Stimulated activated CD8-positive, alpha-beta memory T cell treated with anti-CD3 and anti-CD28 coated beads, Interleukin-7, amount 100 ng/mL, for 4 hours (primary cell): ENCODE measurements around the gene CYP1B1.
"Not testable (repeated sequence)": the region's sequence is repeated elsewhere in the genome, so short reads cannot be mapped to it uniquely, and the experiment has no call there.

Experiments used
- DNase-seq, 2 donors: peaks; one replicate each; pipeline ENCODE4 v3.0.0-alpha.2; 2020; ENCODE audit warnings: low read depth in 2 of 2

CYP1B1 gene

DNA sequence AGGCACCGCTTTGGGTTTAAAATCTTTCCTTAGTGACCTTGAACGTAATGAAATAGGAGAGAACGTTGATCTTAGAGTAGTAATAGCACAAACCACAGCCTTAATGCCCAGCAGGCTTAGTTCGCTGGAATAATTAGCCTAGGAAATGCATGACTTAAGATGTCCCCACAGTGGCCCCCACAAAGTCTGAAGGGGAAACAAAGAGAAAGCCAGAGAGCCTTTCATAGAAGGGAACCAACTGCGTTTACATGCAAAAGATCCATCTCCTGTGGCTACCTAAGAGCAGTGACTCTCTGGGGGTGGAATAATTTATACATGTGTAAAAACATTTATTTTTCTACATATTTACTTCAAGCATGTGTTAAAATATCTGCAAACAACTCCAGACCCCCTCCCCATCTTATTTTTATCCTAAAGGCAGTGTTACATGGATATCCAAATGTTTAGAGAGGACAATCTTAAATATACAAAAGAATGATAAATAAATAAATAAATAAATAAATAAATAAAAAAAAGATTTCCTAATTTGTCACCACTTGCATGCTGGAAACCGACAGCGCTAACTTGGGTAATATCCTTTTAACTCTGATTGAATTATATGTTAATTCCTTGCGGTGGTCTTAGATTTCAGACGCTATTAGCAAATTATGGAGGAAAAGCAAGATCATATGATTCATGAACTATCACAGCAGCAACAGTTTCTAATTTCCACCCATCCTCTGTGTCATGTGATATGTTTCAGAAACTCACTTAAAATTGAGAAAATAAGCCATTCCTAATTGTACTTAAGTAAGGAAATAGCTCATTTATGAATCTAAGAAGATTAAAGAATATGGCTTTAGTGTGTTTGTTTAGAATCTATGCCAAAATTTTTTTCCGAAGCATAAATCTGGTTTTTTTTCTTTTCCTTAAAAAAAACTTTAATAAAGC lies 23.4 kb upstream of the CYP1B1 start:
- no peak for DNase-seq

DNA sequence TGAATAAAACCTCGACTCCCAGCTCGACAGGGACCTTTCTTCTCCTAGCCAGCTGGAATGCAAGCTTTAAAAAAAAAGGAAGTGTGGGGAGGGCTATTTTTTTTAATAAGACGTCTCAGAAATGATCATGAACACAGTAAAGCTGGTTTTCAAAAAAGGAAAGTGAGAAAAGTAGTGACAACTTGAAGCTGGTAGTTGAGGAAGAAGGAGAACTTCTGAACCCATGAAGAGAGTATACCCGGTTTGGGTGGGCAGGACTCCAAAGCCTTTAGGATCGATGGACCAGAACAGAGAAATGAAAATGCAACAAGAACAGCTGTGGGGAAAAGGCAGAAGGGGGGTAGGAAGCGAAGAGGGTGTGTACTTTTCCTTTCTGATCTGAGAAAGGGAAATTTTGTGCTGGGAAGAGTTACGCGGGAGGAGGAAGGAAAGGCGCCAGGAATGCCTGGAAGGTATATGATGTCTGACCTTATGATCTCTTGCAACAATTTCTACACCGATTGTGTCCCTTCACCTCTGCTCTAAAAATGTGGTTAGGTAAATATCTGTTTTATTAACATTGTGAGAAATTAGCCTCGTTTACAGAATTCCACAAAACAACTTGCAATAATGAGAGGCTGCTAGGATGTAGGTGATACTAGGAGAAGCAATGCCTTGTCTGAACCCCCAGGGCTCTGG lies 22.6 kb upstream of the CYP1B1 start:
- DNase-seq, result no peak

DNA sequence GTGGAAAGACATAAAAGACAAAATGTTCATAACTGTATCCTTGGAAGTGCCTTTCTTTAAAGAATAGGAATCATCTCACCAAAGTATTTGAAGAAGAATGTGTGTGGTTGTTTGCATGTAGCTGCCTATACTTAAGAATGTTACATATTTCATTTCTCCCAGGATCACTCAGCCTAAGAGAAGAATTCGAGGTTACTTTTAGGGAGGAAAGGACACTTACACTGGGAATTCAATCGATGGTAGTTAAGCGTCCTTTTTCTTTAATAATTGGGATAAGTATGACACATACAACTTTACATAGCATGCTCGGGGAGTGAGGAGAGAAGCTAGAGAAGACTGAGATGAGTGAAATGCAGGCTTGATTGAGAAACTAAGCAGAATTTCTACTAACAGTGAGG lies 22.0 kb upstream of the CYP1B1 start:
- no peak for DNase-seq

DNA sequence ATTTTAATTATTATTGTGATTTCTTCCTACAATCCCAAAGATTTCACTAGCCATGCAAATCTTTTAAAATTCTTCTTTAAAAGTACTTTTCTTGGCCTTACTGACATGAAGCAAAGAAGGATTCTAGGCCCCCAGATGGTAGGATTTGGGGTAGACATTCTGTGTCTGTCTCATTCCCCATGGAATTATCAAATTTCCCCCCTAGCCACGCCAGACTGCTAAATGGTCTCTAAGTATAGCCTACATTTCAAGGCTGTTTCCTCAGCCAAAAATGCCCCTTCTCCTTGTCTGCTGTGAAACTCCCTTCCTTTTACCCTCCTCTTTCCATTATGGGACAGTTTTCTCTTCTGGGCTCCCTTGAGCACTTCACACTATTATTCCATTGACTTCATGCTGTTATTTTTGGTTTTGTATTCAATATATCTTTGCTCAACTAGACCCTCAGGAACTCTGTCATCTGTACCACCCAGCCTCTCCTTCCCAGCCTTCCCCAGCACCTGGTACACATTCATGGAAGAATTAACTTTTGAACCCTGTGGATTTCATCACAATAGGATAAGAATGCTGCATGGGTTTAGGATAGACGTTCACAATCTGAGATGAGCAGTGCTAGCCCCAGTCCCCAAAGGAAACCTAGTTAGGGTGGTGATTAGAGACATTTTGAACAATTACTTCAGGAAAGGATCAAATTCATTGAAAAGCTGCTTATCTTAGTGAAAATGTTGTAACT lies 21.5 kb upstream of the CYP1B1 start:
- no peak for DNase-seq

DNA sequence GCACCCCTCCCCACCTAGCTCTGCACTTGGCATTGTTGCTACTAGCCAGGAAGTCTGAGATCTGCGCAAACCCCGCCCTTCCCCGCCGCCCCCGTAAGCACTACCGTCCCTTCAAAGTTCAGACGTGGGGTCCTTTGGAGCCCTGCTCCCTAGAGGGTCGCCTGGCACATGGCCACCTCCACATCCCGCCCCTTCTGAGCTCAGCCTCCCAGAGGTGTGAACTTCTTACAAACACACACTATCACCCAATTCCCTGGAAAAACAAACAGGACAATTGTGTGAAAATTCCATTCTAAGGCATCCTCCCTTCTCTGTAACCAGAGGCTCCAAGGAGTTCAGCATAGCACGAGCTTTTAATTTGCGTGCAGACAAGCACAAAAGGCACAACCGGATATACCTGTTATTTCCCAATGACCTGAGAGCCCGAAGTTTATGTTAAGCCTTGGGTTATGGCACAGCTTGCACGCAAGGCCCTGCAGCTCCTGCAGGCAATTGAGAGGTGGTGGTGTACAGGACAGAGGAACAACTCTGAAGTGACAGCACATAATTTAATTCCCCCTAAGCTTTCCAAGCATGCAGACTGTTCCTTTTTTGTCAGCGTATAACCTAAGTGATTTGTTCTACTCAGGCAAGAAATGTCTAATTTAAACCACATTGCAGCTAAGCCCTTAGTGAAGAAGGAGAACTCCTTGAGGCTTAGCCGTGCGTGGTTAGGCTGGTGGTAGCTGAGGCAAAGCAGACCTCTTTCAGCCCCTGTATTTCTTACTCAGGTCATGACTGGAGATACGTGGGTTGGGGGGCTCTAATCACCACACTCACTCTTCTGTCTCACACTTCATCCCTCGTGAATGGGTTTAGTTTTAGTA lies 20.3 kb upstream of the CYP1B1 start:
- DNase-seq, result no peak

DNA sequence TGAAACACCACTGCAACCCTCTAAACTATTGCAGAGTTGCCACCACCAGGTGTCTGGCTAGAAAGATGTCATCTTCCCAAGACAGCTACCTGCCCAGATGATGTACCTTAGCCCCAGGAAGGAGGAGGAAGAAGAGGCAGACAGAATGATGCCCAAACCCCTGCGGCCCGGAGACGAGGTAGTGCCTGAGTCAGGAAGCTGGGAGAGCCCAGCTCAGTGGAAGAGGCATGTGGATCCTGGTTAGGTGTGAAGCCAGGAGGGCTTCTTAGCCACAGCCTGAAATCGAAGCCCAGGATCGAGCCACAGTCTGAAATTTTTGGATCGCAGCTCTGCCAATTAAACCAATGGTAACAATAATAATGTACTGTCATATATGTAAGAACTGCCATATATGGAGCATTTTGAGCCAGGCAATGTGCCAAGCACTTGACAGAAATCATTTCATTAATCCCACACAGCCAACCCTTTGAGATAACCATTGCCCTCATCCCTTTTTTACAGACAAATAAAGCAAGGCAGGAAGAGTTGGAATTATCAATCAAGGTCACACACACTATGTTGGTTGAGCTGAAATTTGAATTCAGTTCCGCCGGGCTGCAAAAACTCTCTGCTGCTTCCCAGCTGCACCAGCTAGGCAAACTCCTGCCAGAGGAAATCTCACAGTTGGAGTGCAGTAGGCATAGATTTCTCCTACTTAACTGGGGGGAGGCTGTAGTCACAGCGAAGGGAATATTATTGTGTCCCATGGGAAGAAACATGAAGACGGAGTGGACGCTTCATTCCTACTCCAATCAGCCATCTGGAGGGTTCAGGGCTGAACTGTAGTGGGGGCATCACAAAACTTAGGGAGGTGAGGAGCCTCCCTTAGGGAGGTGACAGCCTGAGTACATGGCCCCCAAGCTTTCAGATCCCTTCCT lies 19.4 kb upstream of the CYP1B1 start:
- DNase-seq, result no peak

DNA sequence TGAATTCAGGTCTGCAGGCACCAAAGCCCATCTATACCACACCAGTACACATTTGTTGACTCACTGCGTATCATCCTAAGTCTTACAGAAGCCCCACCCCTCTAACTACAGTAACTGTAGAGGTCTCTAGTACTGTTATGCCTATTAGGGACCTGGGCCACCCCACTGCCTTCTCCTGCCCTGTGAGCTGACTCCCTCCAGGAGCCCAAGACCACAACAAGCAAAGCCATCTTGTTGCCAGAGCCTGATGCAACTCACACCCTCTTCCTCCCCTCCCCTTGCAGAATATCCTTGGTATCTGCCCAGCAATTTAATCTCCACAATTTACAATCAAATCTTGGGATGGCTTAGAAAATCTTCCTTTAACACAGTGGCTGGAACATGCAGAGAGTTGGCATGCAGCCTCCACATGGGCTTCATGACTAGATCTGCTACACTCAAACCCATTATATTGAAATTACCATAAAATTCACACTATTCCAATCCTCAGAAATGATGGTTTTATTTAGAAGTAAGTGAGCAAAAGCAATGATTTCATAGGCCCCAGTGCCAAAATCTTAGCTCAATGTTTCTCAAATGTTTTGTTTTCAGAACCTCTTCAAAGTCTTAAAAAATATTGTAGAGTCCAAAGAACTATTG lies 17.7 kb upstream of the CYP1B1 start:
- no peak for DNase-seq

DNA sequence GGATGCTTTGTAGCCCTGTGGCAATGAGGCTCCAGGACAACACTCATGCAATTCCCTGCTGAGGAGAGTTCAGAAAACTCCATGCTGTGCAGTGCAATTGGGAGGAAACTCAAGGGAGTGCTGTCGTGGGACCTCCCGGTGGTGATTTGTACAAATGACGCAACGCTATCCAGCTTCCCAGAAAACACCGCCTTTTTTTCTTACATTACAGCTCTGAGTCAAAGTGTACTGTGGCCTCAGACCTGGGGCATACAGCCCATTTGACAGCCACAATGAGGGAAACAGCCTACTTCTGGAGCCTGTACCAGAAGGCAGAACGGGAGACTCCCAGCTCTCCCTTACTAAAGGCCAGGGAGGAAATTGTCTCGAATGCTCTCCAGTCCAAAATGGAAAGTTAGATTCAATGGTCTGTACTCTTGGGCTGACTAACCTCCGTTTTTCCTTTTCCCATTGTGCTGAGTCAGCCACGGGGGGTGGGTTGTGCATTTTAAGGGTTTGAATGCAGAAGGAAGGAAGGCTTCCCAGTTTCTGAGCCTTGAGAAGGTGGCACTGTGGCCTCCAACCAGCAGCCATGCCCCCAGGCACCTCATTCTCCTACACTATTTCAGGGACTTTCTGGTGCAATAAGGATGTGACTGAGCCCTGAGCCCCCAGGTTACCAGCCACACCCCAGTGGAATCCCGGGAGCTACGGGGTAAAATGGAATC lies 16.4 kb upstream of the CYP1B1 start:
- DNase-seq, result no peak

DNA sequence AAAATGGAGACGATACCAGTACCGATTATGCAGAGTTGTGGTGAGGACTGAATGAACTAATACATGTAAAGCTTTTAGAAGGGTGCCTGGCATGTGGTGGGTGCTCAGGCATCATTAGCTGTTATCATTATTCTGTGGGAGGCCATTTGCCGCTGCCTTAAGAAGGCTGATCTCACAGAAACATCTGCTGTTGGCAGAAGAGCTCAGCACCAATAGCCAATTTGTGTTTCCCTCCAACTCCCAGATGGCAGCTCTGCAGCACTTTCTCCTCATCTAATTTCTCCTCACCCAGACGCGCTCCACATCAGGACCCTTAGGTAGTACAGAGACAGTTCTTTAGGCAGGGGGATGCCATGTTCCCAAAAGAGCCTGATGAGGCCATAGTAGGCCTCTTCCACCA lies 15.8 kb upstream of the CYP1B1 start:
- DNase-seq, result no peak

DNA sequence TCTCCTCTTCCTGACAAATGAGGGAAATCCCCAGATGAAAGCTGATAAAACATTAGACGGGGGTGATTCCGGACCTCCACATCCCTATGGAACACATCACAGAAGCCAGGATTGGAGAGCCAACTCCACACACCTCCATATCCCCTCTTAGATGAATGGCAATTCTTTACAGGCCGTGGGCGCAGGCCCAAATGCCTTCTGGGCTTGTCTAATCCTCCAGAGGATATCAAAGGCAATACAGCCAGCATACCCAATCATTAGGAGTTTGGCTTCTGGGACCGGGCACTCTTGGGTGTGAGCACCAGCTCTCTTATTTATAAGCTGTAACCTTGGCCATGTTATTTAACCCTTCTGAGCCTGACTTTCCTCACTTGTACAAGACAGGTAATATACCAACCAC lies 15.0 kb upstream of the CYP1B1 start:
- DNase-seq, result no peak

DNA sequence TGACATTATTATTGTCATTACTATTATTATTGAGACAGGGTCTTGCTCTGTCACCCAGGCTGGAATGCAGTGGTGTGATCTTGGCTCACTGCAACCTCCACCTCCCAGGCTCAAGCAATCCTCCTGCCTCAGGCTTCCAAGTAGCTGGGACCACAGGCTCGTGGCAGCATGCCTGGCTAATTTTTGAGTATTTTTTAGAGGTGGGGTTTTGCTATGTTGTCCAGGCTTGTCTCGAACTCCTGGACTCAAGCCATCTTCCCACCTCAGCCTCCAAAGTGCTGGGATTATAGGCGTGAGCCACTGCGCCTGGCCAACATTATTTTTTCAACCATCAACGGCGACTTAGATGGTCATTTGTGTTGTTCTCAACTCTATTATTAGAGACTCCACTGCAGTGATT lies 14.3 kb upstream of the CYP1B1 start:
- not testable (repeated sequence) for DNase-seq

DNA sequence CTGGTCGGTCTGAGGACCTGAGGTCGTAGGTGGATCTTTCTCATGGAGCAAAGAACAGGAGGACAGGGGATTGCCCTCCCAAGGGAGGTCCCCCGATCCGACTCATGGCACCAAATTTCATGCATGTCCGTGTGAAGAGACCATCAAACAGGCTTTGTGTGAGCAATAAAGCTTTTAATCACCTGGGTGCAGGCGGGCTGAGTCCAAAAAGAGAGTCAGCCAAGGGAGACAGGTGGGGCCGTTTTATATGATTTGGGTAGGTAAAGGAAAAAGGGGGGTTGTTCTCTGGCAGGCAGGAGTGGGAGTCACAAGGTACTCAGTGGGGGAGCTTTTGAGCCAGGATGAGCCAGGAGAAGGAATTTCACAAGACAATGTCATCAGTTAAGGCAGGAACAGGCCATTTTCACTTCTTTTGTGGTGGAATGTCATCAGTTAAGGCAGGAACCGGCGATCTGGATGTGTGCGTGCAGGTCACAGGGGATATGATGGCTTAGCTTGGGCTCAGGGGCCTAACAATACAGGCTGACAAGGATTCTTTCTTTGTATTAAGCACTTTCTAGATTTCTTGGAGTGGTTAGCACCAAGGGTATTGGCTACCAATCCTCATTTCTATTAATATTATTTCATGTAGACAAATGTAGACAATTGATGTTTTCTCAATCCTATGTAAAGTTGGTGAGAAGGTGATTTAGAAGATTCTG lies 10.2 kb upstream of the CYP1B1 start:
- DNase-seq, result not testable (repeated sequence)

DNA sequence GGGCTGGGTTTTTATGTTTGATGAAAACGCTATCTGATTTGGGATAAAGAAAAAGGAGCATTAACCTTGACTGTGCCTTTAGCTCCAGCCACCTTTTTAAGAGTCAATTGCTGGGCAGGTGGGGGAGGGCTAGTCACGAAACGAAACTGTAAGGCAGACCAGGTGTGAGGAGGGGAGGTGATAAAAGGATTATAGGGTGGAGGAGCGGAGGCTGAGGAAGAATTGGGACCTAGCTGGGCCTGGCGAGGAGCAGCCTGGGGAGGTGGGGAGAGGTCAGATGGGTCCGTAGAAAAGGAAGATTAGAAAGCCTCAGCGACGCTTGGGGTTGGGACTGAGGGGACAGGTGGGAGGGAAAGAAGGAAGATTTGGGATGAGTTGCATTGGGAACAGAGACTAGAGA lies 8.6 kb upstream of the CYP1B1 start:
- DNase-seq, result not testable (repeated sequence)

DNA sequence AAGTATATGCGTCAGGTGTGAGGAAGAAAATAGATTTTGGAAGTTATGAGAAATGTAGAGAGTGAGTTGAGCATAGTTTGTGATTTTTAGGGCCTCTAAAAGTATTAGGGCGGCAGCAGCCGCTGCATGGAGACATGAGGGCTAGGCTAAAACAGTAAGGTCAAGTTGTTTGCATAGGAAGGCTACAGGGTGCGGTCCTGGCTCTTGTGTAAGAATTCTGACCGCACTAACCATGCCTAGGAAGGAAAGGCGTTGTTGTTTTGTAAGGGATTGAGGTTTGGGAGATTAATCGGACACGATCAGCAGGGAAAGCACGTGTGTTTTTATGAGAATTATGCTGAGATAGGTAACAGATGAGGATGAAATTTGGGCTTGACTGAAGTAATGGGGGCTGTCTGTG lies 6.8 kb upstream of the CYP1B1 start:
- not testable (repeated sequence) for DNase-seq

DNA sequence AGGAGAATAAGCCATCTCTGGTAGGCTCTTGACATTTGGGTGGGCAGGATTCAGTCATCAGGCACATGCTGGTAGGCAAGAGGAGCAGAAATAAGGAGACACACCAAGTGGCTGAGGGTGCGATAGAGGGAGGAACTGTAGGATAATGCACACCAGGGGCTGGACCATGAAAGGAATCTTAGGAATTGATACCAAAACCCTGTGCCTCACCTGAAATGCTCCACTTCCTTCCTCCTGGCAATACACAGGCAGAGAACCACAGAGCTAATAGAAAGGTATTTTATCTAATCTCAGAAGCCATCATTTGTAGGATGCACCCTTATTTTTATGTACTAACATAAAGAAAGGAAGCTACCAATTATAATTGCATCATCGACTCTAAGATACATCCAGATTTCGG lies 4.4 kb upstream of the CYP1B1 start:
- no peak for DNase-seq

DNA sequence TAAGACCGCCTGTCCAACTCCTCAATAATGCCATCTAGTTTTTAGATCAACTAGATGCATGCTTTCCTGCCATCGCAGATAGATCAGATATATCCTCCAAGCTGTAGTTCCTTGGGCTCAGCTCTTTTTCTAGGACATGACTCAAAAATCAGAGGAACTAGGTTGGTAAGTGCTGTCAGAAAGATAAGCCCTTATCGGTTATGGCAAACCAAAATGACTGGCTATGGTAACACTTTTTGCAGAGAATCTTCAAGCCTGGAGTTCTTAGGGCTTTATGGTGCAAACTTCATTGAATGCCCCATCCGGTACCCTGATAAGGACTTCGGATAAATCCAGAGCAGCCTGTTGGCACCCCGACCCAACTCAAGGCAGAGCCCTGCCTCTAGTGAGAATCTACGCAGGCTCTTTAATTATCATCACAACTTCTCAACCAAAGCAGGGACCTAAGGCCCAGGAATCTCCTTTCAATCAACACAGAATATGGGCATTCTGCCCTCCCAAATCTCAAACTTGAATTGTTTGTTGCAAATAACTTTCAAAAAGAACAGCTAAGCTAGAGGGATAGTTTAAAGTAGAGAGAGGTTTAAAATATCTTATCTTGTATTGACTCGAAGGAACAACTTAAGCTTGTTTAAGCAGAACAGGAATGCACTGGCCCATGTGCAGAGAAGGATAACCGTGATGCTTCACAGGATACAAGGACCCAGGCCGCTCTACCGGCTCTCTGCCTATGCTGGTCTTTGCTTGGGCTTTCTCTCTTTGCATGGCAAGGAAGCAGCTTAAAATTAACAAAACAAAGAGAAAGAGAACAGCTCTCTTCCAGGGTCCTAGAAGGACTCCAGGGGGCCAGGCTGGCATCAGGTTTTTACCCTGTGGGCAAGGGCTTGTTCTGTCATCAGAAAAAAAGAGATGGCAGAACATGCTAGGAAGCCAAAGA lies 3.4 kb upstream of the CYP1B1 start:
- no peak for DNase-seq

DNA sequence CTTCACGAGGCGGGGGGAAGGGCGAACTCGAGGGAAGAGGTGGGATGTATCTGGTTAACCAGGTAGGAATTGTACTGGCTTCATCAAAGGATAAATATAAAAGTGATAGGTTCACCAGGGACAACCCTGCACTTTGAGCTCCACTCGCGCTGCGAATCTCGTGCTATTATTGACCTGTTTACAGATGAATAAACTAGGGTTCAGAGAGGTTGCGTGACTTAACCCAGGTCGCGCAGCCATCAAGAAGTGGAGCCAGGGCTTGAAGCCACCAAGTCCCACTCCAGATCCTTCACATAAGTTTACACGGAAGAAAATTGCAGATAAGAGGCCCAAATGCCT lies 1.4 kb upstream of the CYP1B1 start:
- no peak for DNase-seq
